Astrocyte (in vitro differentiated cells and primary cell): ENCODE measurements around the gene SORBS2. TPM values are rescaled to one million over a fixed set of nuclear protein-coding genes. Genes with fewer than 3 reads are reported as not detected.
A peak's percentile ranks its signal among the peaks of the same experiment; 100 is the strongest.

Experiments
- DNase-seq: peaks from one replicate; pipeline ENCODE4 v3.0.0-alpha.2; 2010; ENCODE audit warnings: low read depth
- FAIRE-seq: peaks from 2 replicates; lab custom pipeline; 2011; peaks lifted over from hg19 to GRCh38; lab: Jason Lieb, UNC
- H2AFZ ChIP-seq: 2 replicates; pipeline ENCODE4 v1.6.0; 2012; ENCODE audit warnings: low read depth, low read length, inconsistent platforms
- H3K27ac ChIP-seq: 2 replicates; pipeline ENCODE4 v1.5.1; 2011; ENCODE audit warnings: low read depth, low read length, inconsistent platforms
- H3K27me3 ChIP-seq: 2 replicates; pipeline ENCODE4 v1.6.0; 2011; ENCODE audit warnings: low read length, inconsistent platforms; ENCODE audit not compliant: insufficient read depth
- H3K36me3 ChIP-seq: 2 replicates; pipeline ENCODE4 v1.5.1; 2011; ENCODE audit warnings: low read length, inconsistent platforms; ENCODE audit not compliant: insufficient read depth
- H3K4me1 ChIP-seq: 2 replicates; pipeline ENCODE4 v1.5.1; 2011; ENCODE audit warnings: low read length, inconsistent platforms; ENCODE audit not compliant: insufficient read depth
- H3K4me2 ChIP-seq: 2 replicates; pipeline ENCODE4 v1.6.0; 2012; ENCODE audit warnings: low read length, inconsistent platforms
- H3K4me3 ChIP-seq: 2 replicates; pipeline ENCODE4 v1.5.1; 2011; ENCODE audit warnings: low read depth, mild to moderate bottlenecking, low read length, inconsistent platforms; ENCODE audit not compliant: insufficient read depth
- H3K79me2 ChIP-seq: 2 replicates; pipeline ENCODE4 v1.6.0; 2012; ENCODE audit warnings: mild to moderate bottlenecking, low read length, inconsistent platforms; ENCODE audit not compliant: insufficient read depth
- H3K9ac ChIP-seq: 2 replicates; pipeline ENCODE4 v1.6.0; 2012; ENCODE audit warnings: mild to moderate bottlenecking, low read length, inconsistent platforms
- H3K9me3 ChIP-seq: 2 replicates; pipeline ENCODE4 v1.5.1; 2012; ENCODE audit warnings: low read depth, mild to moderate bottlenecking, low read length, inconsistent platforms; ENCODE audit not compliant: insufficient read depth
- H4K20me1 ChIP-seq: 2 replicates; pipeline ENCODE4 v1.6.0; 2012; ENCODE audit warnings: low read length, inconsistent platforms; ENCODE audit not compliant: insufficient read depth
- H3K27ac Mint-ChIP-seq: one replicate; pipeline ENCODE4 v1.8.0; 2021; ENCODE audit warnings: mild to moderate bottlenecking, mixed read lengths; ENCODE audit not compliant: unreplicated experiment
- H3K27me3 Mint-ChIP-seq: one replicate; pipeline ENCODE4 v1.8.0; 2021; ENCODE audit warnings: low read depth, mixed read lengths; ENCODE audit not compliant: unreplicated experiment
- H3K36me3 Mint-ChIP-seq: one replicate; pipeline ENCODE4 v1.8.0; 2021; ENCODE audit warnings: low read depth, mixed read lengths; ENCODE audit not compliant: unreplicated experiment
- H3K4me1 Mint-ChIP-seq: one replicate; pipeline ENCODE4 v1.8.0; 2021; ENCODE audit warnings: low read depth, mixed read lengths; ENCODE audit not compliant: unreplicated experiment
- H3K4me3 Mint-ChIP-seq: one replicate; pipeline ENCODE4 v1.8.0; 2021; ENCODE audit warnings: mild to moderate bottlenecking, moderate library complexity, mixed read lengths; ENCODE audit not compliant: unreplicated experiment
- H3K9me3 Mint-ChIP-seq: one replicate; pipeline ENCODE4 v1.8.0; 2021; ENCODE audit warnings: mild to moderate bottlenecking, mixed read lengths; ENCODE audit not compliant: unreplicated experiment
- CTCF ChIP-seq: IDR thresholded peaks from 2 replicates; pipeline ENCODE4 v1.5.1; 2011; ENCODE audit warnings: low read depth, mild to moderate bottlenecking, inconsistent platforms, low read length, moderate library complexity; ENCODE audit not compliant: insufficient read depth
- EZH2 ChIP-seq: IDR thresholded peaks from 2 replicates; pipeline ENCODE4 v1.6.1; 2012; ENCODE audit warnings: mild to moderate bottlenecking, low read length, inconsistent platforms; ENCODE audit not compliant: insufficient read depth
- total RNA-seq: library from RNA; stranded (reverse); gene quantifications from 2 replicates; pipeline ENCODE4 v1.2.1, GENCODE V29; 2021

Gene SORBS2
- total RNA-seq, 1 donor from 2014 or later = 97.4 TPM

DNA sequence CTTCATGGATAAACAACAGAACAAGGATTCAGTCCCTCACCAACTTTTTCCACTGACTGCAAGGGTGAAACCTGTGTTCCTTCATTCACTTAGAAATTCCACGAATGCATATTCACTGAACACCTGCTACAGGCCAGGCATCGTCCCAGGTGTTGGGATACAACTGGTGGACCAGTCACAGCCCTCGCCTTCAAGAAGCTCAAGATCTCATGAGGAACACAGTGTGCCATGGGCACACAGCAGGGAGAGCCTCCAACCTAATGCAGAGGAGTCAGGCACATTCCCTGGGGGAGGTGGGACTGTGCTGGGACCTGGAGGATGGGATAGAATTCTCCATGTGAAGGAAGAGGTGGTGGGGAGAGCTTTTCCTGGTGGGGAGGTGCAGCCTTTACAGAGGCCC, 169.1 kb downstream of the SORBS2 start:
- Histone ChIP-seq H3K79me2 (no peaks in the 10 kb centered on the region), H2AFZ (no peak overlapping the region), H4K20me1 (no peaks in the 10 kb centered on the region), H3K36me3 (peaks cover 6% of the 10 kb centered on the region), H3K4me1 (no peaks in the 10 kb centered on the region), H3K27ac (no peak overlapping the region), H3K9ac (no peak overlapping the region), H3K4me2 (no peak overlapping the region), H3K27me3 (no peaks in the 10 kb centered on the region), H3K9me3 (no peaks in the 10 kb centered on the region), H3K4me3 (no peak overlapping the region)
- H3K27me3 Mint-ChIP-seq = no peaks in the 10 kb centered on the region
- no peak overlapping the region for H3K4me3 Mint-ChIP-seq
- no peak for TF ChIP-seq EZH2
- no peak for TF ChIP-seq CTCF
- H3K36me3 Mint-ChIP-seq = peaks cover 20% of the 10 kb centered on the region
- H3K27ac Mint-ChIP-seq = peak overlapping the region; percentile 29
- DNase-seq (no peak), FAIRE-seq (no peak)
- H3K4me1 Mint-ChIP-seq = peaks cover 14% of the 10 kb centered on the region
- no peaks in the 10 kb centered on the region for H3K9me3 Mint-ChIP-seq

GRCh38 chr4:185640811-185641675, 171.0 kb downstream of the SORBS2 start:
- H3K4me2 ChIP-seq = no peak overlapping the region
- no peaks in the 10 kb centered on the region for H3K27me3 ChIP-seq
- FAIRE-seq (peak; percentile 70), DNase-seq (peak; percentile 72)
- H3K27ac Mint-ChIP-seq = no peak overlapping the region
- H3K27ac ChIP-seq = no peak overlapping the region
- no peaks in the 10 kb centered on the region for H3K79me2 ChIP-seq
- H3K36me3 ChIP-seq = no peaks in the 10 kb centered on the region
- TF ChIP-seq EZH2 (no peak), CTCF (peak; percentile 30)
- H2AFZ ChIP-seq = no peak overlapping the region
- H3K9ac ChIP-seq = no peak overlapping the region
- H4K20me1 ChIP-seq = no peaks in the 10 kb centered on the region
- H3K9me3 Mint-ChIP-seq = no peaks in the 10 kb centered on the region
- no peaks in the 10 kb centered on the region for H3K4me1 ChIP-seq
- H3K4me1 Mint-ChIP-seq = peaks cover 14% of the 10 kb centered on the region
- no peak overlapping the region for H3K4me3 Mint-ChIP-seq
- peaks cover 15% of the 10 kb centered on the region for H3K36me3 Mint-ChIP-seq
- H3K27me3 Mint-ChIP-seq = no peaks in the 10 kb centered on the region
- no peak overlapping the region for H3K4me3 ChIP-seq
- no peaks in the 10 kb centered on the region for H3K9me3 ChIP-seq
